AG04450 (cell line): ENCODE results near the gene LGALS3BP. TPM values are rescaled to one million over a fixed set of nuclear protein-coding genes. Genes with fewer than 3 reads are reported as not detected.

ENCODE experiments used
- CTCF ChIA-PET: fragments of 300-600, 350-600 bp; formaldehyde crosslinking; extraction: SDS; loops from one replicate; lab custom pipeline; 2022; ENCODE audit warnings: antibody characterized with exemption, inconsistent platforms; lab: Charles Lee
- POLR2A ChIA-PET: fragments of 350-600 bp; formaldehyde crosslinking; extraction: SDS; loops from one replicate; lab custom pipeline; 2021; ENCODE audit warnings: antibody characterized with exemption, inconsistent platforms; lab: Yijun Ruan, JAX
- DNase-seq: peaks from one replicate; pipeline ENCODE4 v3.0.0-alpha.2; 2011; ENCODE audit warnings: low read depth, low spot score
- H3K27ac ChIP-seq: one replicate; pipeline ENCODE4 v1.5.1; 2012; ENCODE audit warnings: low read depth, low read length, control low read depth
- H3K27me3 ChIP-seq: one replicate; pipeline ENCODE4 v1.6.0; 2012; ENCODE audit warnings: low read length; ENCODE audit not compliant: control insufficient read depth, insufficient read depth
- H3K4me3 ChIP-seq: 2 replicates; pipeline ENCODE4 v1.5.1; 2011; ENCODE audit warnings: mild to moderate bottlenecking, low read depth, low read length, control low read depth
- H3K9me3 ChIP-seq: 2 replicates; pipeline ENCODE4 v1.5.1; 2012; ENCODE audit warnings: low read length; ENCODE audit not compliant: control insufficient read depth, insufficient read depth
- polyA plus RNA-seq: library from polyadenylated mRNA; depleted of rRNA; stranded (reverse); fragments of >200 nt; gene quantifications from 2 replicates; pipeline ENCODE4 v1.2.3, GENCODE V29; 2011
- TF ChIP-seq, protein P1 (sequence below): IDR thresholded peaks from 2 replicates; pipeline ENCODE4 v1.5.1; 2011; ENCODE audit warnings: low read depth, low read length, control low read depth, inconsistent platforms

LGALS3BP gene
- polyA plus RNA-seq, 1 experiment, result 126 TPM

- CTCF ChIA-PET, result interaction anchor here (1.5 kb wide), 1 partner anchor 27 kb away, joined by 9 read pairs; no protein-coding TSS in a partner anchor
- H3K4me3 ChIP-seq, result no peak overlapping the region
- no peaks in the 10 kb centered on the region; the same call in 1 of the 2 replicates for H3K9me3 ChIP-seq
- H3K27me3 ChIP-seq, result no peaks in the 10 kb centered on the region
- no peak for DNase-seq
- POLR2A ChIA-PET, result no interaction called here
- TF ChIP-seq, protein P1, sequence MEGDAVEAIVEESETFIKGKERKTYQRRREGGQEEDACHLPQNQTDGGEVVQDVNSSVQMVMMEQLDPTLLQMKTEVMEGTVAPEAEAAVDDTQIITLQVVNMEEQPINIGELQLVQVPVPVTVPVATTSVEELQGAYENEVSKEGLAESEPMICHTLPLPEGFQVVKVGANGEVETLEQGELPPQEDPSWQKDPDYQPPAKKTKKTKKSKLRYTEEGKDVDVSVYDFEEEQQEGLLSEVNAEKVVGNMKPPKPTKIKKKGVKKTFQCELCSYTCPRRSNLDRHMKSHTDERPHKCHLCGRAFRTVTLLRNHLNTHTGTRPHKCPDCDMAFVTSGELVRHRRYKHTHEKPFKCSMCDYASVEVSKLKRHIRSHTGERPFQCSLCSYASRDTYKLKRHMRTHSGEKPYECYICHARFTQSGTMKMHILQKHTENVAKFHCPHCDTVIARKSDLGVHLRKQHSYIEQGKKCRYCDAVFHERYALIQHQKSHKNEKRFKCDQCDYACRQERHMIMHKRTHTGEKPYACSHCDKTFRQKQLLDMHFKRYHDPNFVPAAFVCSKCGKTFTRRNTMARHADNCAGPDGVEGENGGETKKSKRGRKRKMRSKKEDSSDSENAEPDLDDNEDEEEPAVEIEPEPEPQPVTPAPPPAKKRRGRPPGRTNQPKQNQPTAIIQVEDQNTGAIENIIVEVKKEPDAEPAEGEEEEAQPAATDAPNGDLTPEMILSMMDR, result no peak
- H3K27ac ChIP-seq, result no peak overlapping the region
These were observed 35.7 kb downstream of the LGALS3BP start for GRCh38 chr17:78944026-78944425.

DNA sequence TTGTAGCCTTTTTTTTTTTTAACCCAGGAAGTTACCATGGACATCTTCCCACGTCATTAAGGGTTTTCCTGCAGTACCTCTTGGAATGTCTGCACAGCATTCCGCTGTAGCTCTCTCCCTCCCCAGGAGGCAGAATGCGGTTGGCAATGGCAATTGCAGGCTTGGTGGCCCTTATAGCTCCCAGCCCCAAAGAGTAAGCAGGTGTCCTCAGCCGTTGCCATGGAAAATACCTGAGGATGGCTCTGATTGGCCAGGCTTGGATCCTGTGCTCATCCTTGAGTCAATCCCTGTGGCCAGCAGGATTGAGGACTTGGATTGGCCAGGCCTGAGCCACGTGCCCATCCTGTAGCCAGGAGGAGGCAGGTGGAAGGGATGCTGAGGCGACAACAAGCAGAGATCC lies 39.0 kb downstream of the LGALS3BP start:
- no peaks in the 10 kb centered on the region; the same call in 1 of the 2 replicates for H3K9me3 ChIP-seq
- DNase-seq, result no peak
- TF ChIP-seq, protein P1, result no peak
- POLR2A ChIA-PET, result interaction anchor here (1.4 kb wide), 1 partner anchor 13 kb away, joined by 4 read pairs; no protein-coding TSS in a partner anchor
- no peak overlapping the region for H3K27ac ChIP-seq
- H3K4me3 ChIP-seq, result no peak overlapping the region
- CTCF ChIA-PET, result interaction anchor here (1.2 to 1.3 kb wide), 2 partner anchors 31 to 75 kb away, joined by 4 to 5 read pairs; no protein-coding TSS in a partner anchor
- H3K27me3 ChIP-seq, result no peaks in the 10 kb centered on the region

- CTCF ChIA-PET, result interaction anchor here (1.2 to 1.3 kb wide), 2 partner anchors 31 to 75 kb away, joined by 4 to 5 read pairs; no protein-coding TSS in a partner anchor
- Histone ChIP-seq H3K9me3 (no peaks in the 10 kb centered on the region; the same call in 1 of the 2 replicates), H3K27ac (no peak overlapping the region), H3K4me3 (no peak overlapping the region), H3K27me3 (no peaks in the 10 kb centered on the region)
- DNase-seq, result no peak
- POLR2A ChIA-PET, result interaction anchor here (1.4 kb wide), 1 partner anchor 13 kb away, joined by 4 read pairs; no protein-coding TSS in a partner anchor
- TF ChIP-seq, protein P1, result no peak
These were observed 39.5 kb downstream of the LGALS3BP start for GRCh38 chr17:78940258-78940657.

- CTCF ChIA-PET, result interaction anchor here (1.3 kb wide), 1 partner anchor 74 kb away, joined by 4 read pairs; no protein-coding TSS in a partner anchor
These were observed 40.1 kb downstream of the LGALS3BP start for GRCh38 chr17:78939615-78940014.

GRCh38 chr17:78937561-78937960 lies 42.2 kb downstream of the LGALS3BP start:
- no peak for DNase-seq
- CTCF ChIA-PET, result interaction anchor here (1.2 kb wide), 1 partner anchor 34 kb away, joined by 5 read pairs; no protein-coding TSS in a partner anchor
- POLR2A ChIA-PET, result interaction anchor here (0.5 kb wide), 1 partner anchor 14 kb away, joined by 3 read pairs; no protein-coding TSS in a partner anchor
- Histone ChIP-seq H3K9me3 (no peaks in the 10 kb centered on the region; the same call in 1 of the 2 replicates), H3K4me3 (no peak overlapping the region), H3K27me3 (no peaks in the 10 kb centered on the region), H3K27ac (no peak overlapping the region)
- TF ChIP-seq, protein P1, result no peak

More at GRCh38 chr17:78939615-78940014, 40.1 kb downstream of the LGALS3BP start:
- Histone ChIP-seq H3K27me3 (no peaks in the 10 kb centered on the region), H3K4me3 (no peak overlapping the region), H3K27ac (no peak overlapping the region), H3K9me3 (no peaks in the 10 kb centered on the region; the same call in 1 of the 2 replicates)
- DNase-seq, result no peak
- TF ChIP-seq, protein P1, result no peak
- POLR2A ChIA-PET, result interaction anchor here (1.4 kb wide), 1 partner anchor 14 kb away, joined by 4 read pairs; no protein-coding TSS in a partner anchor
